ENCODE results near the gene ARHGEF1. TPM values are rescaled to one million over a fixed set of nuclear protein-coding genes. Genes with fewer than 3 reads are reported as not detected.

ARHGEF1 gene, protein sequence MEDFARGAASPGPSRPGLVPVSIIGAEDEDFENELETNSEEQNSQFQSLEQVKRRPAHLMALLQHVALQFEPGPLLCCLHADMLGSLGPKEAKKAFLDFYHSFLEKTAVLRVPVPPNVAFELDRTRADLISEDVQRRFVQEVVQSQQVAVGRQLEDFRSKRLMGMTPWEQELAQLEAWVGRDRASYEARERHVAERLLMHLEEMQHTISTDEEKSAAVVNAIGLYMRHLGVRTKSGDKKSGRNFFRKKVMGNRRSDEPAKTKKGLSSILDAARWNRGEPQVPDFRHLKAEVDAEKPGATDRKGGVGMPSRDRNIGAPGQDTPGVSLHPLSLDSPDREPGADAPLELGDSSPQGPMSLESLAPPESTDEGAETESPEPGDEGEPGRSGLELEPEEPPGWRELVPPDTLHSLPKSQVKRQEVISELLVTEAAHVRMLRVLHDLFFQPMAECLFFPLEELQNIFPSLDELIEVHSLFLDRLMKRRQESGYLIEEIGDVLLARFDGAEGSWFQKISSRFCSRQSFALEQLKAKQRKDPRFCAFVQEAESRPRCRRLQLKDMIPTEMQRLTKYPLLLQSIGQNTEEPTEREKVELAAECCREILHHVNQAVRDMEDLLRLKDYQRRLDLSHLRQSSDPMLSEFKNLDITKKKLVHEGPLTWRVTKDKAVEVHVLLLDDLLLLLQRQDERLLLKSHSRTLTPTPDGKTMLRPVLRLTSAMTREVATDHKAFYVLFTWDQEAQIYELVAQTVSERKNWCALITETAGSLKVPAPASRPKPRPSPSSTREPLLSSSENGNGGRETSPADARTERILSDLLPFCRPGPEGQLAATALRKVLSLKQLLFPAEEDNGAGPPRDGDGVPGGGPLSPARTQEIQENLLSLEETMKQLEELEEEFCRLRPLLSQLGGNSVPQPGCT
- 24.0 and 34.7 TPM in 2 replicates for total RNA-seq

DNA sequence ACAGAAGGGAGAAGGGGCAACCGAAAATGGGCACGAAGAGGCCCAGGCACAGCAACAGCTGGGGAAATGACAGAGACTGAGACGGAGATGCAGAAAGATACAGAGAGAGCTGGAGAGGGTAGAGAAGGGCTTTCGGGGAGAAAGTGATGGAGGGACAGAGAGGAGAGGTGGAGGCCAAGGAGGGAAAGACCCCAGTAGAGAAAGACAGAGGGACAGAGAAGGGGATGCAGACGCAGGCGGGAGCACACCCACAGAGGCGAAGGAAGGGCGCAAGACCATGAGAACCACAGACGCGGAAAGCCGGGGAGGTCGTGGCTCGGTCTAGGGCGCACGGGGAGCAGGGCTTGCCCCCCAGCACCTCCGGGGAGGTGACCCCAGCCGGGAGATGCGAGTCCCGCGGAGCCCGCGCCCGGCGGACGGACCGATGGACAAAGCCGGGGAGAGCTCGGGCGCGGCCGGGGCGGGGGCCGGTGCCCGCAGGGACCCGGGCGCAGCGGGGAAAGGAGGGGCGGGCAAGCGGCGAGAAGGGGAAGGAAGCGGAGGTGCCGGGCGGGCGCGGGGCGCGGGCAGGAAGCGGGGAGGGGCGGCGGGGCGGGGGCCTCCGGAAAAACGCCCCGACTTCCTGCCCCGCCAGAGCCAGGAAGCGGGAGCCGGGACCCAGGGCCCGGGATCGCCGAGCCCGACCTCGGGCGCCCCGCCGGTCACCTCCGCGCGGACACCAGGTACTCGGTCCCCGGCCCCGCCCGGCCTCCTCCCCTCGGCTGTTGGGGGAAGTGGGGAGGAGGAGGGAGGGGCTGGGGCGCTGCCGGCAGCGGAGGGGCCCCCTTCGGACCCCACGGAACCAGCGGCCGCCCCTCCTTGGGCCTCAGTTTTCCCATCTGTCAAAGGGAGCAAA is at the start of gene ARHGEF1:
TSS of gene ARHGEF1 (plus strand) at position 617 of the 895 bp plus-strand sequence. CDS start 4,899 bp downstream, outside the sequence.
- peak in 1 of 2 donors; percentile 26 for DNase-seq (ENCODE audit: low read depth in 2 of 2)

GRCh38 chr19:41837981-41838708 is 44.8 kb upstream of the ARHGEF1 start:
- DNase-seq (ENCODE audit: low read depth in 2 of 2) = no peak

- no peak for DNase-seq (ENCODE audit: low read depth in 2 of 2)
These were observed 43.8 kb upstream of the ARHGEF1 start for GRCh38 chr19:41839211-41839610.

- DNase-seq (ENCODE audit: low read depth in 2 of 2) = no peak
These were observed 39.6 kb upstream of the ARHGEF1 start for GRCh38 chr19:41843371-41843770.

- no peak for DNase-seq (ENCODE audit: low read depth in 2 of 2)
These were observed 38.4 kb upstream of the ARHGEF1 start, which contains the start of gene LYPD4 for GRCh38 chr19:41844601-41845000. Gene LYPD4, minus strand, starts transcription at chr19:41844683. Its CDS starts 5,398 bp downstream, at chr19:41839285.

GRCh38 chr19:41845001-41845050 is 38.2 kb upstream of the ARHGEF1 start, which contains the start of gene DMRTC2:
Gene DMRTC2, plus strand, starts transcription at chr19:41845042. Its CDS starts 2,387 bp downstream, at chr19:41847429.
- no peak for DNase-seq (ENCODE audit: low read depth in 2 of 2)

GRCh38 chr19:41845051-41845590 is 37.9 kb upstream of the ARHGEF1 start:
- DNase-seq (ENCODE audit: low read depth in 2 of 2) = no peak

- no peak for DNase-seq (ENCODE audit: low read depth in 2 of 2)
These were observed 35.5 kb upstream of the ARHGEF1 start for GRCh38 chr19:41847351-41848105.

- no peak for DNase-seq (ENCODE audit: low read depth in 2 of 2)
These were observed 34.3 kb upstream of the ARHGEF1 start for GRCh38 chr19:41848666-41849065.

GRCh38 chr19:41849067-41849466 is 33.9 kb upstream of the ARHGEF1 start:
- DNase-seq (ENCODE audit: low read depth in 2 of 2) = no peak

DNA sequence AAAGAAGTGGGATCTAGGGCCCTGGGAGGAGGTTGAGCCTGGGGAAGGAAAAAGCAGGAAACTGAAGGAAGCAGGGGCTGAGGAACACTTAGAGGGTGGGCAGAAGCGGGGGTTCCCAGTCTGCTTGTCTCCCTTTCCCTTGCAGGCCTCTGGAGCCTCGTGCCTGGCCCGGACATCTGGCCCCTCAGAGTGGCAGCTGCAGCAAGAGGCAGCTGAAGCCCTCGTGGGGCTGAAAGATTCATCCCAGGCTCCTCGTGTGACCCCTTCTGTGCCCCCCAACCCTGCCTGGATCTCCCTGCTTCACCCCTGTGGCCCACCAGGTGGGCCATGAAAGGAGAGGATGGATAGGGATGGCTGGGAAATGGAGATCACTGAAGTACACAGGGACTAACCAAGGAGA is 32.6 kb upstream of the ARHGEF1 start:
- no peak for DNase-seq (ENCODE audit: low read depth in 2 of 2)

- no peak for DNase-seq (ENCODE audit: low read depth in 2 of 2)
These were observed 31.5 kb upstream of the ARHGEF1 start for GRCh38 chr19:41851456-41851855.

- DNase-seq (ENCODE audit: low read depth in 2 of 2) = no peak
These were observed 29.6 kb upstream of the ARHGEF1 start for GRCh38 chr19:41853344-41853743.

- no peak for DNase-seq (ENCODE audit: low read depth in 2 of 2)
These were observed 29.2 kb upstream of the ARHGEF1 start for GRCh38 chr19:41853768-41854167.

- no peak for DNase-seq (ENCODE audit: low read depth in 2 of 2)
These were observed 23.8 kb upstream of the ARHGEF1 start for GRCh38 chr19:41859213-41859617.

DNA sequence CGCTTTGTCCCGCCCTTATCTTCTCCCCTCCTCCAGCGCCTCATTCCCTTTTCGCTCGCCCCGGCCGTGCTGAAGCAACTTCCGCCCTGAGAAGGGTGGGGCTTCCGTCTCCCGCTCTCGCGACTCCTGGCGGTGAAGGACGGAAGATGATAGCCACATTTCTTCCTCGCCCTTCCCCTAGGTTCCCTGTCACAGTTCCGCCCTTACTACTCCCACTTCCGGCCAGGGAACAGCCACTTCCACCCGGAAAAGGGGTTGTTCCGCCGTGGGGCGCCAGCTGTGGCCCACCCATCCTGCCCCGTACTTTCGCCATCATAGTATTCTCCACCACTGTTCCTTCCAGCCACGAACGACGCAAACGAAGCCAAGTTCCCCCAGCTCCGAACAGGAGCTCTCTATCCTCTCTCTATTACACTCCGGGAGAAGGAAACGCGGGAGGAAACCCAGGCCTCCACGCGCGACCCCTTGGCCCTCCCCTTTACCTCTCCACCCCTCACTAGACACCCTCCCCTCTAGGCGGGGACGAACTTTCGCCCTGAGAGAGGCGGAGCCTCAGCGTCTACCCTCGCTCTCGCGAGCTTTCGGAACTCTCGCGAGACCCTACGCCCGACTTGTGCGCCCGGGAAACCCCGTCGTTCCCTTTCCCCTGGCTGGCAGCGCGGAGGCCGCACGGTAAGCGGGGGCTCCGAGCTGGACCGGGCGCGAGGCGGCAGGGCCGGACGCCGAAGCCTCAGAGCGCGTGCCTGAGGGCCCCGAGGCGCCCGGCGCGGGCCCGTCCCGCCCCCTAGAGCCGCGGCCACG is 23.2 kb upstream of the ARHGEF1 start, which contains the start of gene RPS19:
TSS of gene RPS19 (plus strand) at position 638 of the 801 bp plus-strand sequence. CDS start 520 bp downstream, outside the sequence.
- DNase-seq (ENCODE audit: low read depth in 2 of 2) = peak; percentile 98 to 99

DNA sequence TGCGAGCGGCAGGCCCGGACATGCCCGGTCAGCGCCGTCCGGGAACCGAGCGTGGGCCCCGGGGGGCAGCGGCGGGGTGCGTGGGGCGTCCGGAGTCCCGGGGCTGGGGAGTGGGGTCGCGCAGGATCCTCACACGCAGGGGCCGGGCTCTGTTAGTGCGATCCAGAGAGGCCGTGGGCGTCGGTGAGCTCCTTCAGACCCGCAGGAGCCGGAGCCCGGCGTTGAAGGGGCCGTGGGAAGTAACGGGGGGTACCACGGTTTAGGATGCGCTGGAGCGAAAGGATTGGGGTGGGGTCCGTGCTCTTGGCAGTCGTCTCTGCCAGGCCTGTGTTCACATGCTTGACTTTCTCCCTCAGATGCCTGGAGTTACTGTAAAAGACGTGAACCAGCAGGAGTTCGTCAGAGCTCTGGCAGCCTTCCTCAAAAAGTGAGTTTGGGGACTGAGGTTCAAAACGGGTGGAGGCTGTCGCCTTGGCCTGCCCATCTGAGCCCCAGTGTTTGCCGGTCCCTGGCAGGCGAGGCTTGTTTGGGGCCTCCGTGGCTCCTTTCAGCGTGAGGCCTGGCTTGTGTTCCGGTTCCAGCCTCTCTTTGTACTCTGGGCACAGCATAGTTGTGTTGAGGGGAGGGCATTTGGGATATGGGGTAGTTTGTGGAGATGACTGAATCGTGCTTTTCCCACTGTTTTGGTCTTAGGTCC is 22.4 kb upstream of the ARHGEF1 start:
- peak; percentile 33 to 54 for DNase-seq (ENCODE audit: low read depth in 2 of 2)

- DNase-seq (ENCODE audit: low read depth in 2 of 2) = no peak
These were observed 21.7 kb upstream of the ARHGEF1 start for GRCh38 chr19:41861116-41861768.
